Progenitor cell of endocrine pancreas (in vitro differentiated cells): ENCODE measurements around the gene TMEM8B. TPM values are rescaled to one million over a fixed set of nuclear protein-coding genes. Genes with fewer than 3 reads are reported as not detected.

Experiments
- DNase-seq: peaks from one replicate; pipeline ENCODE4 v3.0.0; 2021; ENCODE audit warnings: low spot score; ENCODE audit not compliant: unreplicated experiment
- H3K27ac Mint-ChIP-seq: 2 replicates; pipeline ENCODE4 v1.8.0; 2021; ENCODE audit warnings: mild to moderate bottlenecking, moderate library complexity, mixed read lengths
- H3K27me3 Mint-ChIP-seq: 2 replicates; pipeline ENCODE4 v1.8.0; 2021; ENCODE audit warnings: mixed read lengths
- H3K36me3 Mint-ChIP-seq: 2 replicates; pipeline ENCODE4 v1.8.0; 2022; ENCODE audit warnings: mixed read lengths; ENCODE audit not compliant: insufficient read depth
- H3K4me1 Mint-ChIP-seq: 2 replicates; pipeline ENCODE4 v1.8.0; 2021; ENCODE audit warnings: low read depth, mixed read lengths
- H3K4me3 Mint-ChIP-seq: 2 replicates; pipeline ENCODE4 v1.8.0; 2021; ENCODE audit warnings: low read depth, mild to moderate bottlenecking, moderate library complexity, mixed read lengths
- H3K9me3 Mint-ChIP-seq: 2 replicates; pipeline ENCODE4 v1.8.0; 2021; ENCODE audit warnings: low read depth, mixed read lengths
- total RNA-seq: library from RNA; stranded (reverse); gene quantifications from 2 replicates; pipeline ENCODE4 v1.2.1, GENCODE V29; 2021
- TF ChIP-seq, protein P1 (sequence below): fragments of 200-600 bp; sonication (generic); IDR thresholded peaks from one replicate; pipeline ENCODE4 v1.5.0; 2021; ENCODE audit warnings: antibody characterized with exemption, mild to moderate bottlenecking; ENCODE audit not compliant: unreplicated experiment

Gene TMEM8B
- total RNA-seq, 1 donor from 2014 or later = 24.1 TPM

DNA sequence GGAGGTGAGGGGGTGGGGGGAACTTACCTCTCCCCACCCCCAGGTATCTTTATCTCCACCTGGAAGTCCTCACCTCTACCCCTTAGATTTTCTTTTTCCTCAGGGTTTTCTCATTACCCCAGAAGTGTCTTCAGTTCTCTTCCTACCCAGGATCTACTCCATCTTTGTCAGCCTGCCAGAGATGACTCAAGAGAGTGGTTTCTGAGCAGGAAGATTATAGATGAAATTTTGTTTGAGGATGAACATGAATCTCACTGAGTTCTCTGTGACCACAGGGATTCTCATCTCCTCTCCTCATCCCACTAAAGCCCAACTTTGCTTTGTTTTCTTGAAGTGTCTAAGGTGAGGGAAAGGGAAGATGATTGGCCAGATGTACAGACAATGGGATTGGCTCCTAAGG, 9.0 kb upstream of the TMEM8B start:
- Mint-ChIP-seq H3K9me3 (peaks cover 3% of the 10 kb centered on the region), H3K36me3 (no peaks in the 10 kb centered on the region), H3K4me3 (no peak overlapping the region), H3K27ac (no peak overlapping the region), H3K27me3 (peaks cover 3% of the 10 kb centered on the region), H3K4me1 (peaks cover 3% of the 10 kb centered on the region)
- DNase-seq = no peak
- TF ChIP-seq, protein P1, sequence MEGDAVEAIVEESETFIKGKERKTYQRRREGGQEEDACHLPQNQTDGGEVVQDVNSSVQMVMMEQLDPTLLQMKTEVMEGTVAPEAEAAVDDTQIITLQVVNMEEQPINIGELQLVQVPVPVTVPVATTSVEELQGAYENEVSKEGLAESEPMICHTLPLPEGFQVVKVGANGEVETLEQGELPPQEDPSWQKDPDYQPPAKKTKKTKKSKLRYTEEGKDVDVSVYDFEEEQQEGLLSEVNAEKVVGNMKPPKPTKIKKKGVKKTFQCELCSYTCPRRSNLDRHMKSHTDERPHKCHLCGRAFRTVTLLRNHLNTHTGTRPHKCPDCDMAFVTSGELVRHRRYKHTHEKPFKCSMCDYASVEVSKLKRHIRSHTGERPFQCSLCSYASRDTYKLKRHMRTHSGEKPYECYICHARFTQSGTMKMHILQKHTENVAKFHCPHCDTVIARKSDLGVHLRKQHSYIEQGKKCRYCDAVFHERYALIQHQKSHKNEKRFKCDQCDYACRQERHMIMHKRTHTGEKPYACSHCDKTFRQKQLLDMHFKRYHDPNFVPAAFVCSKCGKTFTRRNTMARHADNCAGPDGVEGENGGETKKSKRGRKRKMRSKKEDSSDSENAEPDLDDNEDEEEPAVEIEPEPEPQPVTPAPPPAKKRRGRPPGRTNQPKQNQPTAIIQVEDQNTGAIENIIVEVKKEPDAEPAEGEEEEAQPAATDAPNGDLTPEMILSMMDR = no peak

GRCh38 chr9:35822926-35823325, 6.1 kb upstream of the TMEM8B start:
- peaks cover 6% of the 10 kb centered on the region for H3K27me3 Mint-ChIP-seq

GRCh38 chr9:35826071-35826701, 2.8 kb upstream of the TMEM8B start:
- H3K4me1 Mint-ChIP-seq = peaks cover 17% of the 10 kb centered on the region
- H3K9me3 Mint-ChIP-seq = no peaks in the 10 kb centered on the region
- no peak for DNase-seq
- H3K4me3 Mint-ChIP-seq = no peak overlapping the region
- H3K27ac Mint-ChIP-seq = no peak overlapping the region
- no peaks in the 10 kb centered on the region for H3K36me3 Mint-ChIP-seq
- TF ChIP-seq, protein P1 = peak; percentile 64
- H3K27me3 Mint-ChIP-seq = peaks cover 6% of the 10 kb centered on the region

More at GRCh38 chr9:35822926-35823325, 6.1 kb upstream of the TMEM8B start:
- no peaks in the 10 kb centered on the region for H3K4me1 Mint-ChIP-seq
- no peak overlapping the region for H3K27ac Mint-ChIP-seq
- H3K9me3 Mint-ChIP-seq = no peaks in the 10 kb centered on the region
- no peak for DNase-seq
- TF ChIP-seq, protein P1 = no peak
- H3K36me3 Mint-ChIP-seq = no peaks in the 10 kb centered on the region
- no peak overlapping the region for H3K4me3 Mint-ChIP-seq

GRCh38 chr9:35827486-35827885, 1.5 kb upstream of the TMEM8B start:
- Mint-ChIP-seq H3K4me3 (peak overlapping the region; percentile 89), H3K4me1 (peaks cover 19% of the 10 kb centered on the region), H3K36me3 (no peaks in the 10 kb centered on the region), H3K27ac (no peak overlapping the region), H3K27me3 (peaks cover 6% of the 10 kb centered on the region), H3K9me3 (no peaks in the 10 kb centered on the region)
- TF ChIP-seq, protein P1 = no peak
- no peak for DNase-seq

DNA sequence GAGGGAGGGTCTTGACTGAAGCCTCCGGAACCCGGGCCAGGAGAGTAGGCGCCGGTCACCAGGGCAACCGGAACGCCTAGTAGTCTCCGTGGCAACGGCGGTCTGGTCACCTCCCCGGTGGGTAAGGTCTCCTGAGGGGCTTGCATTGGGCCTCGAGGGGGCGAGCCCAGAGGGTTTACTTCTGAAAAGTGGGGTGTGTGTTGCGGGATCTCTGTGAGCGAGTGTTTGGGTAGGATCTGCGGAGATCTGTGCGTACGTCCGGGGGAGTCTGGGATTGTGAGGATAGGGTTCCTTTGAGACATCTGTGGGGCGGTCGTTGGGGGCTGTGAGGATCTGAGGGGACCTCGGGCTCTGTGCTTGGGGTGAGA, 328 bp upstream of the TMEM8B start, which contains the start of gene FAM221B:
Gene FAM221B, minus strand, starts transcription at position 17 of the 368 bp plus-strand sequence. CDS start 2,571 bp downstream, outside the sequence.
- Mint-ChIP-seq H3K27ac (peak within 1 kb of the TSS; percentile 97), H3K36me3 (no peaks in the 10 kb centered on the region), H3K9me3 (no peaks in the 10 kb centered on the region), H3K4me3 (peak within 1 kb of the TSS; percentile 89), H3K4me1 (peaks cover 26% of the 10 kb centered on the region), H3K27me3 (peaks cover 3% of the 10 kb centered on the region)
- TF ChIP-seq, protein P1 = no peak
- DNase-seq = peak; percentile 34
